Measurements from ENCODE around the gene LYSMD2.

Gene LYSMD2

DNA sequence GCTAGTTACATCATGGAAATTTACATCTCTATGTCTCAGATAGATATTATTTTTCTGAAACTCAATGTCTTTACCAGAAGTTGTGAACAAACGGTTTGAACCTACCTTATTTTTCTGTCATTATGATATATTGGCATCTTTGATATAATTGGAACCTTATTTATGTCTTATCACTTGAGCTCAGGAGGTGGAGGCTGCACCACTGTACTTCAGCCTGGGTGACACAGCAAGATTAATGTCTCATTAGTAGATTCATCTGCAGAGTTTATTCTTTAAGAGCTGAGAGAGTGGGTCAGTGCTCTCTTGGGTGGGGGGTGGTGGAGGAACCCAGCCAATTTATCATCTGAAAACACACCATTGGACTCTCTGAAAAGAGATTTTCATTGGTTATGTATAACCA, 34.7 kb downstream of the LYSMD2 start:
- no peaks in the 10 kb centered on the region for H3K9me3 Mint-ChIP-seq
- H3K4me3 Mint-ChIP-seq: no peak overlapping the region
- no peaks in the 10 kb centered on the region for H3K4me1 Mint-ChIP-seq
- ATAC-seq (replicated peaks; ENCODE audit: extremely low read depth, poor library complexity, severe bottlenecking) (no peak), DNase-seq (ENCODE audit: low spot score in 2 of 2) (no peak)
- H3K27ac Mint-ChIP-seq (ENCODE audit: low read depth): no peak overlapping the region
- peaks cover 33% of the 10 kb centered on the region for H3K27me3 Mint-ChIP-seq
- no peaks in the 10 kb centered on the region for H3K36me3 Mint-ChIP-seq (ENCODE audit: insufficient read depth)

DNA sequence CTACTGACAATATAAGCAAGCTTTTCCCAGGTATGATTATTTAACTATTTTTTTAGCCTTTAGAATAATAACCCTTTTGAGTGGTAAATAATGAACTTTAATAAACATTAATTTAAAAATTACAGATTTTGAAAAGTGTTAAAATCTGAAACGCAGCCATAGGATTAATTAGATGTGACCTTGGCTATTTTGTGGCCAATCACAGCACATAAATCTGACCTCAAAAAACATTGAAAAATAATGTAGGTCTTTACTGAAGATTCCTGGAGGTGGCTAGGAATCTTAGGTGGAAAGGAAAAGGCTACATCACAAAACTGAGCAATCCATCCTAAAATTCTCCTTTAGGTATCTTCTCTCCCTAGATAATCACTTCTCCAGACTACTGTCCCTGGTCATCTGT, 38.1 kb downstream of the LYSMD2 start:
- Mint-ChIP-seq H3K4me1 (no peaks in the 10 kb centered on the region), H3K9me3 (no peaks in the 10 kb centered on the region), H3K27ac (ENCODE audit: low read depth) (no peak overlapping the region), H3K27me3 (peaks cover 33% of the 10 kb centered on the region), H3K4me3 (no peak overlapping the region), H3K36me3 (ENCODE audit: insufficient read depth) (no peaks in the 10 kb centered on the region)
- no peak for DNase-seq (ENCODE audit: low spot score in 2 of 2)
- ATAC-seq (replicated peaks; ENCODE audit: extremely low read depth, poor library complexity, severe bottlenecking): no peak

GRCh38 chr15:51697163-51697562, 40.3 kb downstream of the LYSMD2 start:
- ATAC-seq (replicated peaks; ENCODE audit: extremely low read depth, poor library complexity, severe bottlenecking) (no peak), DNase-seq (ENCODE audit: low spot score in 2 of 2) (no peak)
- peaks cover 53% of the 10 kb centered on the region for H3K27me3 Mint-ChIP-seq
- no peaks in the 10 kb centered on the region for H3K4me1 Mint-ChIP-seq
- H3K9me3 Mint-ChIP-seq: no peaks in the 10 kb centered on the region
- no peaks in the 10 kb centered on the region for H3K36me3 Mint-ChIP-seq (ENCODE audit: insufficient read depth)
- H3K27ac Mint-ChIP-seq (ENCODE audit: low read depth): no peak overlapping the region
- H3K4me3 Mint-ChIP-seq: no peak overlapping the region

- no peaks in the 10 kb centered on the region for H3K36me3 Mint-ChIP-seq (ENCODE audit: insufficient read depth)
- no peaks in the 10 kb centered on the region for H3K4me1 Mint-ChIP-seq
- peaks cover 56% of the 10 kb centered on the region for H3K27me3 Mint-ChIP-seq
- H3K4me3 Mint-ChIP-seq: no peak overlapping the region
- DNase-seq (ENCODE audit: low spot score in 2 of 2) (no peak), ATAC-seq (replicated peaks; ENCODE audit: extremely low read depth, poor library complexity, severe bottlenecking) (no peak)
- H3K9me3 Mint-ChIP-seq: no peaks in the 10 kb centered on the region
- no peak overlapping the region for H3K27ac Mint-ChIP-seq (ENCODE audit: low read depth)
These were observed 40.9 kb downstream of the LYSMD2 start for GRCh38 chr15:51696566-51696965.

GRCh38 chr15:51692154-51692553, 45.3 kb downstream of the LYSMD2 start:
- ATAC-seq (replicated peaks; ENCODE audit: extremely low read depth, poor library complexity, severe bottlenecking): no peak
- Mint-ChIP-seq H3K4me3 (no peak overlapping the region), H3K36me3 (ENCODE audit: insufficient read depth) (no peaks in the 10 kb centered on the region), H3K27me3 (peaks cover 43% of the 10 kb centered on the region), H3K27ac (ENCODE audit: low read depth) (no peak overlapping the region), H3K9me3 (no peaks in the 10 kb centered on the region), H3K4me1 (no peaks in the 10 kb centered on the region)
- DNase-seq (ENCODE audit: low spot score in 2 of 2): no peak

DNA sequence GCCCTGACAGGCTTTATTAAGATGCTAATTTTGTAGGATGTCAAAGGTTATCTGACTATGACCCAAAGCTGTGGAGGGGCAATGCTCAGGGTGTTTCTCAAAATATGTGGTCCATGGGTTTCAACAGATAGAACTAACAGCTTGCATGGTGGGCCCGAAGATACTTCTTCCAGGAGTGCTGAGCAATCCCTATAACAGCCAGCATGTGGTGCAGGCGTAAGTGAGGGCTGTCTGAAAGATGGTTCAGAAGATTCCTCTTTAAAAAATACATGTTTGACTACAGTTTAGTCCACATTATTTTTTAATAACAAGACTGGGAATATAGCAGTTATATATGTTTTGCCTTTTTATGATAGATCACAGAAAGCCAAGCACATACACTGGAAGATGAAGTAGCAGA, 48.6 kb downstream of the LYSMD2 start:
- Mint-ChIP-seq H3K9me3 (no peaks in the 10 kb centered on the region), H3K27ac (ENCODE audit: low read depth) (no peak overlapping the region), H3K27me3 (peaks cover 53% of the 10 kb centered on the region), H3K36me3 (ENCODE audit: insufficient read depth) (no peaks in the 10 kb centered on the region), H3K4me3 (no peak overlapping the region), H3K4me1 (no peaks in the 10 kb centered on the region)
- ATAC-seq (replicated peaks; ENCODE audit: extremely low read depth, poor library complexity, severe bottlenecking) (no peak), DNase-seq (ENCODE audit: low spot score in 2 of 2) (no peak)

DNA sequence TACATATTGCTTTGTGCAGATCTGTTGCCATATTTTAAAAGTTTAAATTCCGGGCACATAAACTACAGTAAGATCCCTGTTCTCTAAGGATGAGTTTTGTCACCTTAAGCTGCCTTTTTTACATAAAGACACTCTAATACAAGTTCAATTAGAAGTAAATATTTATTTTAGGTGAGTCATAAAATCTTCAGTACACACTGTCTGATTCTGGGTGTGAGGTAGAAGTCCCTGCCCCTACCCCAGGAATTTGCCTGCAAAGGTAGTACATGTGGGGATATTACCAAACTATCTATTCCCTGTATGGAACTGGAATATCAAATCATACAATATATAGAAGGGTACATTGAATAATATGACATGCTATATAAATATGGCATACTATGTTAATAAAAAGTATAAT, 49.9 kb downstream of the LYSMD2 start:
- no peak overlapping the region for H3K27ac Mint-ChIP-seq (ENCODE audit: low read depth)
- H3K27me3 Mint-ChIP-seq: peaks cover 53% of the 10 kb centered on the region
- DNase-seq (ENCODE audit: low spot score in 2 of 2) (no peak), ATAC-seq (replicated peaks; ENCODE audit: extremely low read depth, poor library complexity, severe bottlenecking) (no peak)
- no peaks in the 10 kb centered on the region for H3K9me3 Mint-ChIP-seq
- H3K4me3 Mint-ChIP-seq: no peak overlapping the region
- no peaks in the 10 kb centered on the region for H3K4me1 Mint-ChIP-seq
- H3K36me3 Mint-ChIP-seq (ENCODE audit: insufficient read depth): no peaks in the 10 kb centered on the region

GRCh38 chr15:51681303-51681963, 56.0 kb downstream of the LYSMD2 start, which contains the start of gene SCG3:
Gene SCG3, plus strand, starts transcription at chr15:51681503. Its CDS starts 253 bp downstream, at chr15:51681756.
- Mint-ChIP-seq H3K27ac (ENCODE audit: low read depth) (no peak within 1 kb of the TSS), H3K27me3 (peaks cover 68% of the 10 kb centered on the region), H3K36me3 (ENCODE audit: insufficient read depth) (no peaks in the 10 kb centered on the region), H3K4me3 (no peak within 1 kb of the TSS), H3K4me1 (no peaks in the 10 kb centered on the region), H3K9me3 (no peaks in the 10 kb centered on the region)
- DNase-seq (ENCODE audit: low spot score in 2 of 2) (peak; percentile 22), ATAC-seq (replicated peaks; ENCODE audit: extremely low read depth, poor library complexity, severe bottlenecking) (no peak)

GRCh38 chr15:51680321-51680720, 57.1 kb downstream of the LYSMD2 start:
- Mint-ChIP-seq H3K4me1 (no peaks in the 10 kb centered on the region), H3K27me3 (peaks cover 68% of the 10 kb centered on the region), H3K27ac (ENCODE audit: low read depth) (no peak overlapping the region), H3K9me3 (no peaks in the 10 kb centered on the region), H3K4me3 (no peak overlapping the region), H3K36me3 (ENCODE audit: insufficient read depth) (no peaks in the 10 kb centered on the region)
- ATAC-seq (replicated peaks; ENCODE audit: extremely low read depth, poor library complexity, severe bottlenecking) (no peak), DNase-seq (ENCODE audit: low spot score in 2 of 2) (no peak)

- Mint-ChIP-seq H3K9me3 (no peaks in the 10 kb centered on the region), H3K4me3 (no peak overlapping the region)
These were observed 59.4 kb downstream of the LYSMD2 start for GRCh38 chr15:51678096-51678495.

GRCh38 chr15:51677452-51677851, 60.0 kb downstream of the LYSMD2 start:
- Mint-ChIP-seq H3K27ac (ENCODE audit: low read depth) (no peak overlapping the region), H3K4me1 (no peaks in the 10 kb centered on the region), H3K4me3 (no peak overlapping the region), H3K27me3 (peaks cover 40% of the 10 kb centered on the region), H3K9me3 (no peaks in the 10 kb centered on the region), H3K36me3 (ENCODE audit: insufficient read depth) (peaks cover 2% of the 10 kb centered on the region)
- ATAC-seq (replicated peaks; ENCODE audit: extremely low read depth, poor library complexity, severe bottlenecking) (no peak), DNase-seq (ENCODE audit: low spot score in 2 of 2) (no peak)

More at GRCh38 chr15:51678096-51678495, 59.4 kb downstream of the LYSMD2 start:
- no peak for ATAC-seq (replicated peaks; ENCODE audit: extremely low read depth, poor library complexity, severe bottlenecking)
- Mint-ChIP-seq H3K36me3 (ENCODE audit: insufficient read depth) (no peaks in the 10 kb centered on the region), H3K27ac (ENCODE audit: low read depth) (no peak overlapping the region), H3K4me1 (no peaks in the 10 kb centered on the region), H3K27me3 (peaks cover 45% of the 10 kb centered on the region)
- DNase-seq (ENCODE audit: low spot score in 2 of 2): no peak

GRCh38 chr15:51677021-51677420, 60.4 kb downstream of the LYSMD2 start:
- no peaks in the 10 kb centered on the region for H3K4me1 Mint-ChIP-seq
- H3K9me3 Mint-ChIP-seq: no peaks in the 10 kb centered on the region
- ATAC-seq (replicated peaks; ENCODE audit: extremely low read depth, poor library complexity, severe bottlenecking) (no peak), DNase-seq (ENCODE audit: low spot score in 2 of 2) (no peak)
- no peak overlapping the region for H3K4me3 Mint-ChIP-seq
- peaks cover 44% of the 10 kb centered on the region for H3K27me3 Mint-ChIP-seq
- H3K27ac Mint-ChIP-seq (ENCODE audit: low read depth): no peak overlapping the region
- H3K36me3 Mint-ChIP-seq (ENCODE audit: insufficient read depth): peaks cover 2% of the 10 kb centered on the region

GRCh38 chr15:51675234-51675633, 62.2 kb downstream of the LYSMD2 start:
- no peak for DNase-seq (ENCODE audit: low spot score in 2 of 2)
- Mint-ChIP-seq H3K4me3 (no peak overlapping the region), H3K9me3 (no peaks in the 10 kb centered on the region), H3K27ac (ENCODE audit: low read depth) (no peak overlapping the region), H3K36me3 (ENCODE audit: insufficient read depth) (peaks cover 2% of the 10 kb centered on the region), H3K27me3 (peaks cover 42% of the 10 kb centered on the region), H3K4me1 (no peaks in the 10 kb centered on the region)
- no peak for ATAC-seq (replicated peaks; ENCODE audit: extremely low read depth, poor library complexity, severe bottlenecking)

All from central memory CD8-positive, alpha-beta T cell (primary cell).